ENCODE data around the gene KAT7. TPM values are rescaled to one million over a fixed set of nuclear protein-coding genes. Genes with fewer than 3 reads are reported as not detected.

The KAT7 gene
- total and polyA plus RNA-seq, 2 of the 8 experiments (the other 6 are each of a cell fraction or from before 2014, with no cell fraction given) = 90.9 to 139 TPM

DNA sequence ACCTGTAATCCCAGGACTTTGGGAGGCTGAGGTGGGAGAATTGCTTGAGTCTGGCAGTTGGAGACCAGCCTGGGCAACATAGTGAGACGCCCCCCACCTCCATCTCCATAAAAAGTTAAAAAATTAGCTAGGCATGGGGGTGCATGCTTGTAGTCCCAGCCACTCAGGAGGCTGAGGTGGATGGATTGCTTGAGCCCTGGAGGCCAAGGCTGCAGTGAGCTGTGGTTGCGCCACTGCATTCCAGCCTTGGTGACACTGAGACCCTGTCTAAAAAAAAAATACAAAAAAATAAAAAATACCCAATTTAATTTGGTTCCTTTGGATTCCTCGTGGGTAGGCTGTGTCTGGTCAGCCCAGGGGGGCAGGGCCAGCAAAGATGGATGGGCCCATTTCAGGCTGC, 85.4 kb downstream of the KAT7 start (continued):
- TF ChIP-seq RBBP5 (IDR thresholded peaks at IDR 0.05; ENCODE audit: borderline replicate concordance, low read depth, low read length) = no peak
- TF ChIP-seq SIX5 (IDR thresholded peaks at IDR 0.05; ENCODE audit: low read depth, low read length) = no peak
- no peak for TF ChIP-seq TBP (IDR thresholded peaks at IDR 0.05; ENCODE audit: low read depth, low read length)
- no peak for TF ChIP-seq CHD2 (IDR thresholded peaks at IDR 0.05; ENCODE audit: low read length)
- TF ChIP-seq, protein P1, sequence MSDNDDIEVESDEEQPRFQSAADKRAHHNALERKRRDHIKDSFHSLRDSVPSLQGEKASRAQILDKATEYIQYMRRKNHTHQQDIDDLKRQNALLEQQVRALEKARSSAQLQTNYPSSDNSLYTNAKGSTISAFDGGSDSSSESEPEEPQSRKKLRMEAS (IDR thresholded peaks at IDR 0.05) = no peak

All from H1 (cell line).